Activated CD4-positive, CD25-positive, alpha-beta regulatory T cell (primary cell): Measurements from ENCODE around the gene TTC6.
"Not testable (repeated sequence)": the region's sequence is repeated elsewhere in the genome, so short reads cannot be mapped to it uniquely, and the experiment has no call there.

Source experiments
- DNase-seq, 4 experiments: peaks; one replicate each; lab custom pipeline; 2025; lab: John Stamatoyannopoulos, UW

The TTC6 gene, protein sequence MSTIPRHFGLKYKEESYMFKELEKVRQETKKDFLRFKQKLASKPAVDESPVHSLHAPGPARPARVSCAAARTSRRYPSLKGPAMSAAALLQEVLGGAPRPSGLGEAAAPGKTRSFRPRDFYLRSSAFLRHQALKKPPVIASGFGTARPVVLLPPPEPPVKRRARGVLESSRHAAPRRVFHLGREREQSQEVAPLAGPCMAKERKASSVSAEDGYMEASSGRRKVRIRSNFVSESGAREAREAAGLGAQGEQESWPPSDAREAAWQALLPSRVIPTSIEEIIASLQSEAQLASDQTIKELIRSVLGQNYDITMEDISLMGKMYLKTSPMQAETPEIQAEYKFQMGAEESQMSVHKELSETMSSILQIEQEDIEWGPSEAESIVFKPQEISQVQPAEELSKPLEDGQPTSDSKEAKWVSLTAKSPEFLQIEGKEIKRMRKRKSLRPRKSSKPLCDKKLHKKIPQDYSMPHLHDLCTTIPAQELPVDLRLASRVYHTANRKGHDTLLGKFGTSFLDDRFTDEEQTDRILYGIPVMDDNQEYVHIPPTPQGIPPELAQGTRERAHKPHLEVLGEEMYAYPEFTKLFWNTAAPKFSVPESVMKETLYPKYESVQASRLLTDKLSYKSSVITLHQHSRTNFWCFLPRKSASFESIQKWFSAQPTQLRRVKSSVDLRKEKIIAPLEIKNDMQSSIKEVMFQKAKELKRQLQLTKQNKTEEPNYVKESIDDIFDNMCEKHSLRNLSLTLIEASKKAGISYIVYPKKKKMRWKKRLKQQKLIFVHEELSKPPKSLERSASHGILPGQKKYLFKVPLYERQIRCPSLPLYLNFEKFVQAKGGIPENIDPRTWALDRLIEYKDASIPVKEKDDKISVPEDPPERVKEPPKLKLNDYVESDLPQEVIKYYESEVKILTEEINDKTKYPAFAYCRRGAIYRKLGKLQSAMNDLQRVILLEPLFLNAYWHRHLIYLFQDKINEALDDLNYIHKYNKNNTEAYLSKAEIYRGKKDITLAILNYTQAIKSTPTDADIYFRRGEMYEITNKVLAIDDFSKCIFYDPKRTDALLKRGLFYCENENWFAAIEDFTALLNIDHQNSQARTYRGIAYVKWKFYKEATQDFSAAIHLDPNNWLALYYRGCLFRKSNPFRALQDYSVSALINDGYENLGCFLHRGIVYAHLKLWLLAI (N-terminal part only)

DNA sequence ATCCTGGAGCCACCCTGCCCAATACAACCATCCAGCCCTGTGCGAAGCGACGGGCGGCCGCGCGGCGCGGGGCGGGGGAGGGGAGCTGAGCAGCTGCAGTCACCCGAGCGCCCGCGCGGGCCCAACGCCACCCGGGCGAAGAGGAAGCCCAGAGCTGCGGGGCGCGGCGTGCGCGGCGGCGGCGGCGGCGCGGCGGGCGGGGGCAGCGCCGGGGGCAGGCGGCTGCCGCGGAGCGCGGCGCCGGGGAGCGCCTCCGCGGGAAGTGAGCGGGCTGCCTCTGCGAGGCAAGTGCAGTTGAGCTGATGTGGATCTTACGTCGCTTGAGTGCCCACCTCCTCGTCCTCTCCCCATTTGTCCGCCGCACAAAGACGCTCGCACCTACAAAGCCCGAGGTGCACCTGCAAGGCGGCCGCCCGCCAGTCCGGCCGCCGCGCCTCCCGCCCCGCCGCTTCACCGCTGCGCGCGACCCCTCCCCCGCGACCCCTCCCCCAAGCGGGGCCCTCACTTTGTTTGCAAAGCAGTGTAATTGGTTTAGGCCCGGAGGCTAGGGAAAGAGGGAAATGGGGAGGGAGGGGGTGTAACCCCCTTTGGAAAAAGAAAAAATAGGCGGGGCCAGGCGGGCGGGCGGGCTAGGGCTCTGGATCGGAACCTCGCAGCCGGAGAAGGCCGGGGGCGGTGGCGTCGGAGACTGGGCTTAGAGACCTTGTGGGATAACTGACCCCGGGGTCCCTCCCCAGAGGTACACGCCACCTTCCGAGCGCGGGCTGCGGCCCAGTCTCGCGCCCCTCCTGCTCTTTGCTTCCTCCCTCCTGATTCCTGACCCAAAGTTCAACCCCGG lies at the start of gene TTC6, which contains the start of gene FOXA1:
Gene TTC6 (plus strand): TSS at position 659 of the 838 bp plus-strand sequence. CDS start 26,436 bp downstream, outside the sequence.
Gene FOXA1 (minus strand): TSS at position 279 of the 838 bp plus-strand sequence. CDS start 277 bp downstream, at position 2.
- DNase-seq, result no peak

DNA sequence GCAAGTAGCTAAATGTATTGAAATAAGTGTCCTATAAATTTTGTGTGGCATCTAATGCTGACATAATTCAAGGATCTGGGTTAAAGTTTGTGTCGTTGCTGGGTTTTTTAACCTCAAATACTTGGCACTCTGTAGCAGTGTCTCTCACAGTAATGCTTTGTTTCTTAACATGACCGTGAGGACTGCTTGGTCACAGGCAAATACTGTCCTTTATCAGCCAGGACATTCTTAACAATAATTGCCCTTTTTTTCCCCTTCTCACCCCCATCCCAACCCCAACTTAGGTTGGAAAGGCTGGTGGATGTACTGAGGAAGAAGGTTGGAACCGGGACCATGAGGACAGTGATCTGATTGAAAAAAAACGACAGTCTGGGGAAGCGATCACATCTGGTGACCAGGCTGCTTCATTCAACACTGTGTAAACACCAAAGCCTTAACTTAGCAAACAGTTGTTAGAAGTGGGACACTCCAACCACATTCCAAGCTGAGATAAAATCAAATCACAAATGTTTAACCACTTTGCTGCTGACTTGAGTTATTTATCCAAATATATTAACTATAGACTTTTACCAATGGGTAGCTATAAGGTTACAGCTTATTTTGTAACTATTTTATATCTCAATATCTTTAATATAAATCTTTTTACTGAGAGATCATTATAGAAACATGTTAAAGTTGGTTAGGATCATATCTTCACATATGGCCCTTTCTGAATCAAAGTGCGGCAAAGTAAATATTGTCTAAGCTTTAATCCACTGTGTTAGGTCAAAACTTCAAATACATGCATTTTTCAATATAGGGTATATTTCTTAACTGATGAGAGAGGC lies 48.6 kb upstream of the TTC6 start:
- DNase-seq, result no peak

- DNase-seq, result no peak
Measured at GRCh38 chr14:37550511-37550910, 44.9 kb upstream of the TTC6 start.

DNA sequence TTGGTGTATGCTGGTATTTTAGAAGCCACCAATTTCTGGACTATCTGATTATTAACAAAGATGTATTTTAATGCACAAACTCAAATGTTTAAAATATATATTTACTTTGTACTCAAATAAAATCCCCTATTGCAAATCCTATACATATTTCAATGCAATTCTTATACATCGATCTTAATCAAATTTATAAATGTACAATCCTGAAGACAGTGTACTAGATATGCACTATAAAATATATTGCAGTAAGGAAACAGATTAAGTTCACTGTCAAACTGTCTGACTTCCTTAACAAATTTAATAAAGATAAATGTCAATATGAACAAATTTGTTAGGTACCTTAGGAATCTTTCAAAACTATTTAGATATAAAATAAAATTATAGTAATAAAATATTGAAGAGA lies 44.3 kb upstream of the TTC6 start:
- no peak for DNase-seq

DNA sequence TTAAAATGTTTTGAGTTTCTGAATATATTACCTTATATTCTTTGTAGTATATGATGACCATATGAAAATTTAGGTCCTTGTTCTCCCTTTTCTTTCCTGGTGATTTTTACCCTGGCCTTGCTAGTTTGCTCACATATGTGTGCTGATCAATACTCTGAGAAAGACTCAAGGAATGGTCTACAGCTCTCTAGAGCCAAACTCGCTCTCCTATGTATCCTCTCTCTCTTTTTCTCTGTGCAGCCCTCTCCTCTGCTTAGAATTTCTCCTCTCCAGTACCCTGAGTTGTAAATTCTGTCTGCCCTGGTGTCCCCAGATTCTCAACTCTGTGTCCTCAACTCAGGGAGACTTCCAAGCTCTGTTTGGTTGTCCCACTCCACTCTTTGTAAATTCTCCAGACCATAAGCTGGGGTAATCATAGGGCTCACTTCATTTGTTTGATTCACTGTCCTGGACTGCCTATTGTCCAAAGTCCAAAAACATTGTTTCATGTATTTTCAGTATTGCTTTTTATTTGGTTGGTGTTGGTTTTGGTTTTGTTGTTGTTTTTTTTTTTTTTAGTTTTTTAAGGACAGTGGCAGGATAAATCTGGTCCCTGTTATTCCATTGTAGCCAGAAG lies 41.4 kb upstream of the TTC6 start:
- DNase-seq, result no peak

GRCh38 chr14:37555596-37555995 lies 39.8 kb upstream of the TTC6 start:
- not testable (repeated sequence) for DNase-seq

GRCh38 chr14:37558740-37559139 lies 36.7 kb upstream of the TTC6 start:
- DNase-seq, result no peak

DNA sequence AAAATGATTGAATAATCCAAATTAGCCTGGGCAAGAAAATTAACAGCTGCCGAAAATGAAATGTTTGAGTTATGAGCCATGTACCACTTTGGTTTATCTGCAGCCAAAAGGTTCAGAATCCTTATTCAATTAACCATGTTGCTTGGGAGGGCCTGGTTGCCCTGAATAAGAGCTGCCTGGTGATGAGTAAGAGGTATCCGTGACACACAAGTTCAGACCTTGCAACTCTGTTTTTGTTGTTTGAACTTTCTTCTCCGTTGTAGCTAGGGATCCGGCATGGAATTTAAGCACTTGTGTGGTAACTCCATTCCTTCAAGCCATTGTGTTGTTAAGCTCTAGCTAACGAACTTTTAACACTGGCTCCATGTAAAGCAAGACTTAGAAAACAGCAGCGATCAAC lies 36.0 kb upstream of the TTC6 start:
- DNase-seq, result no peak

DNA sequence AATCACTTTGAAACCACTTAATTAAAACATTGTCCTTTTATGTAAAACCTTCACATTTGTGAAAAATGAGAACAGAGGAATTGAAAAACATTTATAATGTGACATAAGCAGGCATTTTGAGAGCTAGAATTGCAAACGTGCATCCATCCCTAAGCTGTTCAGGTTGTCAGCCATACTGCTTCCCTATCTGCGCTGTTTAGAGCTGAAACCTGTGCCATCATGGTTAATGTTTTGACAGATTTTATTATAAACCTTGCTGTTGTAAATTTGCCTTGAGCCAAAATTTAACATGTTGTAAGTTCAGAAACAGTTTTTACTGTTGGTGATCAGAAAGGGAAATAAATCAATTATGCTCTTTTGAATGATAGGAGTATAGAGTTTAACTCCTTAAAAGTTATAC lies 32.2 kb upstream of the TTC6 start:
- no peak for DNase-seq

- no peak for DNase-seq
Measured at GRCh38 chr14:37565550-37565949, 29.9 kb upstream of the TTC6 start.

- DNase-seq, result no peak
Measured at GRCh38 chr14:37566811-37567371, 28.5 kb upstream of the TTC6 start.

- DNase-seq, result no peak
Measured at GRCh38 chr14:37569729-37570128, 25.7 kb upstream of the TTC6 start.

GRCh38 chr14:37571391-37571790 lies 24.0 kb upstream of the TTC6 start:
- DNase-seq, result no peak

GRCh38 chr14:37573356-37573755 lies 22.1 kb upstream of the TTC6 start:
- DNase-seq, result no peak

DNA sequence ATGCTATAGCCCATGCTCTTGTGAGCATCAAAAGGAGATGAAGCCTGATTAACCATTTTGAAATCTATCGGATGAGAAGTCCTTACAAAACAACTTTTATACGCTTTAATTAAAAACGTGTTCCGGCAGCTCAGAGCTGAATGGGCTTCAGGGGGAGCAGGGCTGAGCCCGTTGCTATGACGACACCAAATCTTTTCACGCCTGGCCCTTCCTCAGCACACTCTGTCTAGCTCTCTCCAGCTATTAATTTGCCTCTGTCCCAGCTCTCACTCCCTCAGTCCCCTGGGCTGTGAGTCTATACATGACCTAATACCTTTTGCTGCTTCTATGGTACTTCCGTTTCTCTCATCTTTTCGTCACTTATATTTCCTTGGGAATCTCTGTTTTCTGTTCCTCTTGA lies 16.2 kb upstream of the TTC6 start:
- no peak for DNase-seq

DNA sequence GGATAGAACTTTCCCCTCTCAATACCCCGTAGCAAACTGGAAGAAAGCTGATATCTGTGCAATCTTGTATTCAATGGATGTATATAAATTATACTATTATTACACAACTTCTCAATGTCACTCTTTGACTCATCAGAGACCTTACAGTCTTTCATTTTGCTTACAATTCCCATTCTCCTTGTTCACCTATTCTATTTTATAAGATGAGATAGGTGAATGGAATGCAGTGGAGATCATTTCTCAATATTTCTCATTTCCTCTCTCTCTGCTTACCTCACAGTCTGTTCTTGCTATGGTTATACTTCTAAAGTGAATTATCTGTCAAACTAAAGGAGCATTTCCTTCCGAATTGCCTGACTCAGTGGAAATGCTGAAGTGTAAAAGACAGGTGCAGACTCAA lies 15.3 kb upstream of the TTC6 start:
- DNase-seq, result no peak

DNA sequence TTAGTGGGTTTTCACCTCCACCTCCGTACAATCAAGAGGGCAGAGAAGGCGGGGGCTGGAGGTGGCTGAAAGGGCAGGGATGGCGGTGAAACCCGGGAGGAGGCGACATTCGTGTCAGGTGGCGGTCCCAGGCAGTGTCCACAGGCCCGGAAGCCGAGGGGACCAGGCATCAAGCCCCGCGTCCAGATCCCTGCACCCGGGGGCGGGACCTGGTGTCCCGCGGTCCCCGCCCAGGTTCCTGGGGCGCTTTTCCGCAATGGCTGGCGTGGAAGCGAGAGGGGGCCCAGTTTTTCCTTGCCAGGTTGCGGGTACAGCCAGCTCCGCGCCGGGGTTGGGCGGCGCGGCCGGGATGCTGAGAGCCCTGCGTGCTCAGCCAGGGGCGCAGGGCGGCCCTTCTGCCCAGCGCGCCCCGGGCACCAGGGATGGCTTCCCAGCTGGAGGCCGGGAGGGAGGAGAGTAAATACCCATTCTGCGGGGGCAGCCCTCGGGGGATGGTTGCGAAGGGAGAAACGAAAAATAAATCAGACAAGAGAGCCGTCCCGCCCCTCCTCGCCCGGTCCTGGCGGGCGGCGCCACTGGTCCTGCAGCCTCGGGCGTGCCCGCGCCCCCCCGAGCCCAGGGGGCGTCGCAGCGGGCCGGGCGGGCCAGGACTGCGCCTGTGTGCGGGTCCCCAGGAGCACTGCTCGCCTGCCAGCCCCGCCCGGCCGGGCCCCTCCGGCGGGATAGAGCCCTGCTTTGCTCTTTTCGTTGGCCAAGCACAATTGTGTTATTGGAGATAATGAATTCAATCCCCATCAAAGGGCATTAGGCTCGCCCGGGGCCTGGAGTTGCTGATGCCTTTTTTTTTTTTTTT lies 11.8 kb upstream of the TTC6 start:
- no peak for DNase-seq

DNA sequence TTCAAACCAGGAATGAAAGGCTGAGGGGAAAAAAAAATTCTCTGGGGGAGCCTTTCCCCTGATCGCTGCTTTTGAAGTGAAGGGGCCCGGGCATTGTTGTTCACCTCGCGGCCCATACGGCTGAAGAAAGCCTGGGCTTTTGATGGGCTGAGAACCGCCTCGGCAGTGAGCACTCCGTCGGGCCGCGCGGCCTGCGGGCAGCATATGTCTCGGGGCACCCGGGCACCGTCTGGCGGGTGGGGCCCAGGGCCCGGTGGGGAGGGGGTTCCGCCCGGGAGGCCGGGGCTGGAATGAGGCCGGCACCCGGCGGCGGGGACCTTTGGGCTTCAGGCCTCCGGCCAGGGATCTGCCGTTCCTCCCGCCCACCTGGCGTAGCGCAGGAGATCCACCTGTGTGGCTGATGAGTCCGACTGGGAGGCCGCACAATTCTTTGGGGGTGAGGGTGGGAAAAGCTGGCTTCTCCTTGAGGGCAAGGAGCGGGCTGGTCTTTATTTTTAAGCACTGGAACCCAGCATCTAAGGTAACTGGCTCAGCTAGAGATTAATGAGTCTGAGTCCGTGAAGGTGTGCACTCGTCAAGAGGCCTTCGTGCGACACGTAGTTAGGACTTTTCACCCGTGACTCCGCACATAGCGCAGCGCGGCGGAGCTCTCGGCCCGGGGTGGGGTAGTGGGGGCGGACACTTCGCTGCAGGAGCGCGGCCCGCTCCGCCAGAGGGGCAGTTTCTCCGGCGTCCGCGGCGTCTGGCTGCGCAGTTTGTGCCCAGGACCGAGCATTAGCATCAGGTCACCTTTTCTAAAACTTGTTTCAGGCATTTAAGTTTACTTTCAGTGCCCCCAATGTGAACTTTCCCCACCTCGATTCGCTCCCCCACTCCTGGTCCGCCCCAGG lies 11.0 kb upstream of the TTC6 start:
- no peak for DNase-seq
